Measurements from ENCODE around the gene IFNL4. TPM values are rescaled to one million over a fixed set of nuclear protein-coding genes. Genes with fewer than 3 reads are reported as not detected.

The IFNL4 gene
- total RNA-seq (not detected), polyA plus RNA-seq (ENCODE audit: insufficient read depth, low read depth, low replicate concordance) (not detected)
- long read RNA-seq, donor 1, result 0 reads
- long read RNA-seq, donor 2, result 0 reads
- long read RNA-seq, donor 3, result 0 reads
- long read RNA-seq, donor 4, result 0 reads
- long read RNA-seq, donor 5, result 0 reads
- long read RNA-seq, donor 6, result 0 reads
- long read RNA-seq, donor 7, result 0 reads
- long read RNA-seq, donor 8, result 0 reads
- long read RNA-seq, donor 9, result 0 reads
- long read RNA-seq, donor 10, result 0 reads

GRCh38 chr19:39248806-39249205 is at the start of gene IFNL4:
IFNL4 (minus strand) TSS chr19:39248856.
- Histone ChIP-seq H3K27me3 (ENCODE audit: control insufficient read depth, insufficient read depth, low read length) (peaks cover 18% of the 10 kb centered on the region), H3K4me3 (ENCODE audit: low read length in 3 of 3) (no peak within 1 kb of the TSS)

GRCh38 chr19:39297931-39298634 is 49.4 kb upstream of the IFNL4 start:
- H3K4me1 ChIP-seq (ENCODE audit: control insufficient read depth in 2 of 3, insufficient read depth in 2 of 3, low read depth in 1 of 3, low read length in 3 of 3), result no peaks in the 10 kb centered on the region
- no peak overlapping the region for H3K4me3 ChIP-seq (ENCODE audit: low read length in 3 of 3)
- FAIRE-seq (no peak), DNase-seq (no peak)
- no peak overlapping the region for H3K27ac ChIP-seq (ENCODE audit: low read depth in 2 of 2, low read length in 2 of 2)
- no peaks in the 10 kb centered on the region for H3K36me3 ChIP-seq (ENCODE audit: control insufficient read depth in 2 of 3, insufficient read depth in 3 of 3, low read length in 3 of 3)
- H3K9ac ChIP-seq (ENCODE audit: low read length in 3 of 3), result no peak overlapping the region
- intact Hi-C loops (cut with DNase I), result no loop called here
- no peaks in the 10 kb centered on the region for H3K27me3 ChIP-seq (ENCODE audit: control insufficient read depth, insufficient read depth, low read length)
- no peaks in the 10 kb centered on the region for H3K9me3 ChIP-seq (ENCODE audit: control insufficient read depth in 2 of 3, insufficient read depth in 1 of 3, low read length in 3 of 3)
- no peak for TF ChIP-seq CTCF (IDR thresholded peaks at IDR 0.05; ENCODE audit: borderline replicate concordance, extremely low read depth, insufficient read depth)

More at GRCh38 chr19:39248806-39249205, at the start of gene IFNL4:
- no peaks in the 10 kb centered on the region for H3K36me3 ChIP-seq (ENCODE audit: control insufficient read depth in 2 of 3, insufficient read depth in 3 of 3, low read length in 3 of 3)
- intact Hi-C loops (cut with DNase I), result no loop called here
- no peak within 1 kb of the TSS for H3K9ac ChIP-seq (ENCODE audit: low read length in 3 of 3)
- no peaks in the 10 kb centered on the region for H3K9me3 ChIP-seq (ENCODE audit: control insufficient read depth in 2 of 3, insufficient read depth in 1 of 3, low read length in 3 of 3)
- TF ChIP-seq CTCF (IDR thresholded peaks at IDR 0.05; ENCODE audit: borderline replicate concordance, extremely low read depth, insufficient read depth), result no peak
- H3K4me1 ChIP-seq (ENCODE audit: control insufficient read depth in 2 of 3, insufficient read depth in 2 of 3, low read depth in 1 of 3, low read length in 3 of 3), result peaks cover 0 to 2% (median 0%) of the 10 kb centered on the region in 3 donors
- no peak for FAIRE-seq
- H3K27ac ChIP-seq (ENCODE audit: low read depth in 2 of 2, low read length in 2 of 2), result no peak within 1 kb of the TSS
- DNase-seq, result no peak

- Histone ChIP-seq H3K4me3 (ENCODE audit: low read length in 3 of 3) (no peak overlapping the region), H3K36me3 (ENCODE audit: control insufficient read depth in 2 of 3, insufficient read depth in 3 of 3, low read length in 3 of 3) (no peaks in the 10 kb centered on the region), H3K9me3 (ENCODE audit: control insufficient read depth in 2 of 3, insufficient read depth in 1 of 3, low read length in 3 of 3) (no peaks in the 10 kb centered on the region), H3K4me1 (ENCODE audit: control insufficient read depth in 2 of 3, insufficient read depth in 2 of 3, low read depth in 1 of 3, low read length in 3 of 3) (no peaks in the 10 kb centered on the region), H3K27me3 (ENCODE audit: control insufficient read depth, insufficient read depth, low read length) (no peaks in the 10 kb centered on the region), H3K27ac (ENCODE audit: low read depth in 2 of 2, low read length in 2 of 2) (no peak overlapping the region), H3K9ac (ENCODE audit: low read length in 3 of 3) (no peak overlapping the region)
- DNase-seq (no peak), FAIRE-seq (no peak)
- no peak for TF ChIP-seq CTCF (IDR thresholded peaks at IDR 0.05; ENCODE audit: borderline replicate concordance, extremely low read depth, insufficient read depth)
- intact Hi-C loops (cut with DNase I), result no loop called here
Measured at GRCh38 chr19:39296906-39297305, 48.2 kb upstream of the IFNL4 start.
